Kidney epithelial cell (primary cell): ENCODE measurements around the gene RAPH1. TPM values are rescaled to one million over a fixed set of nuclear protein-coding genes. Genes with fewer than 3 reads are reported as not detected.

ENCODE experiments used
- DNase-seq: peaks from one replicate; pipeline ENCODE4 v3.0.0-alpha.2; 2010; ENCODE audit warnings: low read depth
- H3K27me3 ChIP-seq: 2 replicates; pipeline ENCODE4 v1.6.0; 2011; ENCODE audit warnings: low read length; ENCODE audit not compliant: control insufficient read depth, insufficient read depth
- H3K36me3 ChIP-seq: 2 replicates; pipeline ENCODE4 v1.5.1; 2011; ENCODE audit warnings: low read length; ENCODE audit not compliant: control insufficient read depth, insufficient read depth
- H3K4me3 ChIP-seq: 2 replicates; pipeline ENCODE4 v1.5.1; 2011; ENCODE audit warnings: low read depth, mild to moderate bottlenecking, control low read depth, low read length
- total RNA-seq: library from RNA; depleted of rRNA; stranded (reverse); fragments of >200 nt; gene quantifications from 2 replicates; pipeline ENCODE4 v1.2.3, GENCODE V29; 2015
- TF ChIP-seq, protein P1 (sequence below): IDR thresholded peaks from 2 replicates; pipeline ENCODE4 v1.5.1; 2011; ENCODE audit warnings: mild to moderate bottlenecking, moderate library complexity, low read length, control low read depth, inconsistent platforms; ENCODE audit not compliant: insufficient read depth, poor library complexity, severe bottlenecking

Gene RAPH1
- total RNA-seq, 1 donor from 2014 or later, result 28.9 TPM

DNA sequence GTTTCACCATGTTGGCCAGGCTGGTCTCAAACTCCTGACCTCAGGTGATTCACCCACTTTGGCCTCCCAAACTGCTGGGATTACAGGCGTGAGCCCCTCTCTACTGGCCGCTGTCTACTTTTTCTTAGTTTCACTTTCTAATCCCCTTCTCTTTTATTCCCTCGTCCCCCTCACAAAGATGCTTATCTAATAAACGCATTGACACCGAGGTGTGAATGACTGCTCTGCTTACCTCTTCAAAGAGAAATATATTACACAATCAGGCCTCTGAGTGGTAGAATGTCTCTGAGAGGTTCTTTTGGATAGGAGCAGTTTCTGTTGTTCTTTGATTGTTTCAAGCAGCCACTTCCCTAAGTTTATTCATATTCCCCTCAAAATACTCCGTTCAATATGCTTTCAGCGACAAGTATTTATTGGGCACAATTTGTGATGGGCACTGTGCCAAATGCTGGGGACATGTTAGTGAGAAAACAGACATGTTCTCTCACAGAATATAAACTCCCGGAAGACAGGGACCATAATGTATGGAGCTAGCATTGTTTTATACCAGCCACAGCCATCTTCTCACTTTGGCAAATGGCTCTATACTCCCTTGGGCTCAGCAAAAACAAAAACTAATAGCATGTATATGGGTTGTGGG is 34.7 kb upstream of the RAPH1 start:
- DNase-seq, result no peak
- Histone ChIP-seq H3K27me3 (no peaks in the 10 kb centered on the region), H3K36me3 (no peaks in the 10 kb centered on the region), H3K4me3 (no peak overlapping the region)
- TF ChIP-seq, protein P1, sequence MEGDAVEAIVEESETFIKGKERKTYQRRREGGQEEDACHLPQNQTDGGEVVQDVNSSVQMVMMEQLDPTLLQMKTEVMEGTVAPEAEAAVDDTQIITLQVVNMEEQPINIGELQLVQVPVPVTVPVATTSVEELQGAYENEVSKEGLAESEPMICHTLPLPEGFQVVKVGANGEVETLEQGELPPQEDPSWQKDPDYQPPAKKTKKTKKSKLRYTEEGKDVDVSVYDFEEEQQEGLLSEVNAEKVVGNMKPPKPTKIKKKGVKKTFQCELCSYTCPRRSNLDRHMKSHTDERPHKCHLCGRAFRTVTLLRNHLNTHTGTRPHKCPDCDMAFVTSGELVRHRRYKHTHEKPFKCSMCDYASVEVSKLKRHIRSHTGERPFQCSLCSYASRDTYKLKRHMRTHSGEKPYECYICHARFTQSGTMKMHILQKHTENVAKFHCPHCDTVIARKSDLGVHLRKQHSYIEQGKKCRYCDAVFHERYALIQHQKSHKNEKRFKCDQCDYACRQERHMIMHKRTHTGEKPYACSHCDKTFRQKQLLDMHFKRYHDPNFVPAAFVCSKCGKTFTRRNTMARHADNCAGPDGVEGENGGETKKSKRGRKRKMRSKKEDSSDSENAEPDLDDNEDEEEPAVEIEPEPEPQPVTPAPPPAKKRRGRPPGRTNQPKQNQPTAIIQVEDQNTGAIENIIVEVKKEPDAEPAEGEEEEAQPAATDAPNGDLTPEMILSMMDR, result no peak

DNA sequence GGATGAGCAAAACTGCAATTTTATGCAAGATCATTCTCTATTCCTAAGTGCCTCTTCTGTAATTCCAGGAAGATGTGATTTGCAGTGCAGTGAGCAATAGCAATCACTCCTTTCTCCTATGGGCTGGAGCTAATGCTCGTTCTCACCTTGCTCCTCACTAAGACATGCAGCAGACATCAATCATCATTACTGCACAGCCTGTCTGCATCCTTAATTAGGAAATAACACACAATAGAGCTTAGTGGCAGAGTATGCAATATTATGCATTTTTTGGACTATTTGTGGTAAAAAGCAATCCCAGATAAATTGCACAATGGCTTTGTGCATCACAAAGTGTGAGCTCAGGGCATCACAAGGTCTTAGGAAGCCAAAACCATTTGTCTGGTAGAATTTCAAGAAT is 32.6 kb upstream of the RAPH1 start:
- Histone ChIP-seq H3K36me3 (no peaks in the 10 kb centered on the region), H3K4me3 (no peak overlapping the region), H3K27me3 (no peaks in the 10 kb centered on the region)
- no peak for DNase-seq
- TF ChIP-seq, protein P1, result no peak

- Histone ChIP-seq H3K36me3 (no peaks in the 10 kb centered on the region), H3K27me3 (no peaks in the 10 kb centered on the region), H3K4me3 (no peak overlapping the region)
- TF ChIP-seq, protein P1, result no peak
- no peak for DNase-seq
Measured at GRCh38 chr2:203566161-203566560, 31.1 kb upstream of the RAPH1 start.

DNA sequence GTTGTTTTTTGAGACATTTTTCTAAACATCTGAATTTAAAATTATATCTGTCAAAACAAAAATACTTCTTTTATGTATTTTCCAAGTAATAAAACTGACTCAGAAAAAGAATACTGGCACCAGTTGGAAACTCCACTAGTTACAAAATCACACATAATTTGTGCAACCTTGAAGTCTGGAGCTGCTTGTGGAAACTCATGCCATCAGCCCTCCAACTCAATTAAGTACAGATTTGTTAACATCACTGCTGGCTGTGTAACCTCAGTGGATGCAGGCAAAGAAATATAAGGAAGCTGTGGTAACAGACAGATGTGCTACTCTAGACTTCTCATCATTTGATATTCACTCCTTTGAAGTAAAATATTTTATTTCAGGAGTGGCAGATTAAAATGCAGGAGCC is 30.0 kb upstream of the RAPH1 start:
- no peaks in the 10 kb centered on the region for H3K36me3 ChIP-seq
- TF ChIP-seq, protein P1, result no peak
- H3K27me3 ChIP-seq, result no peaks in the 10 kb centered on the region
- DNase-seq, result no peak
- H3K4me3 ChIP-seq, result no peak overlapping the region

DNA sequence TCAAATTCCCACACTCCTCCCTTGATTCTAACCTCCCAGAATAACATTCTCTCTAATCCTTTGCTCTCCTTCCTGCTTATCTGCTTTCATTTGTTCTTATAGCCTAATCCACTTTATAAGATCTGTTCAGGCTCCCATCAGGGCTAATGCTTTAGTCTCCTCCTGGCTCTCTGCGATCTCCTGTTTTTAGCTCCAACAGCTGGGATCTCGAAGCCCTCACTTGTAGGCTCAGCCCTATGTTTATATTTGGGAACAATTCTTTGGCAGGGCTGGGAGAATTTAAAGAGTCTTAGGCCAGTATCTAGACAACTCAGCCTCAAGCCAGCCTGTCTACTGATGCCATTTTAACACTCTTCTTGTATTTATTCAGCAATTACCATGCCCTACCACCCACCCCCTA is 27.2 kb upstream of the RAPH1 start:
- no peak overlapping the region for H3K4me3 ChIP-seq
- DNase-seq, result no peak
- no peaks in the 10 kb centered on the region for H3K36me3 ChIP-seq
- no peaks in the 10 kb centered on the region for H3K27me3 ChIP-seq
- TF ChIP-seq, protein P1, result no peak

DNA sequence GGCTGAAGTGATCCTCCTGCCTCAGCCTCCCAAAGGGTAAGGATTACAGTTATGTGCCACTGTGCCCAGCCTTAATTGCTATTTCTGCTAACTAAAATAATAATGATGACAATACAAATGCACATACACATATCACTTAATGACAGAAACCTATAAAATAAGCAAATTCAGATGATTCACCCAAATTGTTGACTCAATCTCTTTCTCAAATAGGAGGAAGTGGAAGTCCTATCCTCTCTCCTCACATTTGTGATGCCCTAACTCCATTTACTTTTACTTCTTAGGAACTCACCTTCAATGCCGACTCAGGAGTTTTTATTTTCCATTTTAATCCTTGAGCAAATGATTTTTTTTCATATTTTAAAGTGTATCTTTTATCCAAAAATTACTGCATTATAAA is 24.5 kb upstream of the RAPH1 start:
- H3K27me3 ChIP-seq, result no peaks in the 10 kb centered on the region
- no peak for DNase-seq
- no peak overlapping the region for H3K4me3 ChIP-seq
- H3K36me3 ChIP-seq, result no peaks in the 10 kb centered on the region
- TF ChIP-seq, protein P1, result no peak
